Neuron (in vitro differentiated cells): ENCODE results near the gene SRRM2.

Experiments used
- H2AFZ ChIP-seq: one replicate; pipeline ENCODE4 v1.6.1; 2013; ENCODE audit warnings: low read depth, mild to moderate bottlenecking, inconsistent platforms, low read length, moderate library complexity
- H3K27me3 ChIP-seq: one replicate; pipeline ENCODE4 v1.6.1; 2013; ENCODE audit warnings: low read length; ENCODE audit not compliant: insufficient read depth
- H3K36me3 ChIP-seq: one replicate; pipeline ENCODE4 v1.6.1; 2013; ENCODE audit warnings: low read length; ENCODE audit not compliant: insufficient read depth
- H3K4me1 ChIP-seq: one replicate; pipeline ENCODE4 v1.6.1; 2013; ENCODE audit warnings: low read length; ENCODE audit not compliant: insufficient read depth
- H3K4me3 ChIP-seq: 2 replicates; pipeline ENCODE4 v1.5.1; 2013; ENCODE audit warnings: mild to moderate bottlenecking, low read length, moderate library complexity
- H3K9me3 ChIP-seq: one replicate; pipeline ENCODE4 v1.6.1; 2013; ENCODE audit warnings: low read length

SRRM2 gene

GRCh38 chr16:2803545-2804195 is 51.2 kb downstream of the SRRM2 start:
- H3K27me3 ChIP-seq: no peaks in the 10 kb centered on the region

GRCh38 chr16:2804728-2805127 is 52.3 kb downstream of the SRRM2 start:
- Histone ChIP-seq H3K4me1 (no peaks in the 10 kb centered on the region), H3K27me3 (no peaks in the 10 kb centered on the region), H2AFZ (no peak overlapping the region), H3K4me3 (no peak overlapping the region), H3K36me3 (no peaks in the 10 kb centered on the region), H3K9me3 (peaks cover 6% of the 10 kb centered on the region)

More at GRCh38 chr16:2803545-2804195, 51.2 kb downstream of the SRRM2 start:
- H2AFZ ChIP-seq: no peak overlapping the region
- H3K4me3 ChIP-seq: no peak overlapping the region
- H3K9me3 ChIP-seq: peaks cover 6% of the 10 kb centered on the region
- no peaks in the 10 kb centered on the region for H3K36me3 ChIP-seq
- H3K4me1 ChIP-seq: no peaks in the 10 kb centered on the region

GRCh38 chr16:2806286-2806685 is 53.8 kb downstream of the SRRM2 start:
- Histone ChIP-seq H3K4me1 (no peaks in the 10 kb centered on the region), H3K4me3 (no peak overlapping the region), H3K36me3 (no peaks in the 10 kb centered on the region), H3K9me3 (peaks cover 6% of the 10 kb centered on the region), H3K27me3 (no peaks in the 10 kb centered on the region), H2AFZ (no peak overlapping the region)

- Histone ChIP-seq H3K9me3 (peaks cover 6% of the 10 kb centered on the region), H3K36me3 (no peaks in the 10 kb centered on the region), H3K4me1 (no peaks in the 10 kb centered on the region), H2AFZ (no peak overlapping the region), H3K4me3 (no peak overlapping the region), H3K27me3 (peaks cover 11% of the 10 kb centered on the region)
These were observed 55.7 kb downstream of the SRRM2 start for GRCh38 chr16:2808181-2808580.

- peaks cover 11% of the 10 kb centered on the region for H3K27me3 ChIP-seq
- peaks cover 2% of the 10 kb centered on the region for H3K9me3 ChIP-seq
- no peak overlapping the region for H3K4me3 ChIP-seq
- H2AFZ ChIP-seq: no peak overlapping the region
- no peaks in the 10 kb centered on the region for H3K36me3 ChIP-seq
- H3K4me1 ChIP-seq: no peaks in the 10 kb centered on the region
These were observed 56.8 kb downstream of the SRRM2 start for GRCh38 chr16:2809149-2809760.

GRCh38 chr16:2810651-2811050 is 58.2 kb downstream of the SRRM2 start:
- H3K4me3 ChIP-seq: no peak overlapping the region
- H2AFZ ChIP-seq: no peak overlapping the region
- H3K4me1 ChIP-seq: no peaks in the 10 kb centered on the region
- peaks cover 14% of the 10 kb centered on the region for H3K27me3 ChIP-seq
- H3K9me3 ChIP-seq: no peaks in the 10 kb centered on the region
- H3K36me3 ChIP-seq: no peaks in the 10 kb centered on the region

GRCh38 chr16:2811703-2812471 is 59.4 kb downstream of the SRRM2 start:
- peaks cover 14% of the 10 kb centered on the region for H3K27me3 ChIP-seq
- no peaks in the 10 kb centered on the region for H3K9me3 ChIP-seq
- H3K36me3 ChIP-seq: no peaks in the 10 kb centered on the region
- H3K4me3 ChIP-seq: no peak overlapping the region
- no peak overlapping the region for H2AFZ ChIP-seq
- H3K4me1 ChIP-seq: no peaks in the 10 kb centered on the region

- H3K9me3 ChIP-seq: no peaks in the 10 kb centered on the region
- H3K27me3 ChIP-seq: peaks cover 19% of the 10 kb centered on the region
- H3K36me3 ChIP-seq: no peaks in the 10 kb centered on the region
- no peak overlapping the region for H2AFZ ChIP-seq
- no peaks in the 10 kb centered on the region for H3K4me1 ChIP-seq
- no peak overlapping the region for H3K4me3 ChIP-seq
These were observed 61.4 kb downstream of the SRRM2 start for GRCh38 chr16:2813771-2814221.

GRCh38 chr16:2814551-2815298 is 62.3 kb downstream of the SRRM2 start:
- Histone ChIP-seq H3K4me3 (no peak overlapping the region), H3K9me3 (no peaks in the 10 kb centered on the region), H2AFZ (no peak overlapping the region), H3K36me3 (no peaks in the 10 kb centered on the region), H3K27me3 (peaks cover 19% of the 10 kb centered on the region), H3K4me1 (no peaks in the 10 kb centered on the region)

- Histone ChIP-seq H3K4me3 (no peak overlapping the region), H3K36me3 (no peaks in the 10 kb centered on the region), H3K9me3 (no peaks in the 10 kb centered on the region), H3K4me1 (no peaks in the 10 kb centered on the region), H3K27me3 (peaks cover 23% of the 10 kb centered on the region), H2AFZ (no peak overlapping the region)
These were observed 62.9 kb downstream of the SRRM2 start for GRCh38 chr16:2815299-2815771.

GRCh38 chr16:2816751-2817339 is 64.4 kb downstream of the SRRM2 start, which contains the start of gene PRSS21:
Gene PRSS21, plus strand, starts transcription at chr16:2817237. Its CDS starts 32 bp downstream, at chr16:2817269.
- H3K4me3 ChIP-seq: no peak within 1 kb of the TSS
- H3K27me3 ChIP-seq: peaks cover 22% of the 10 kb centered on the region
- H3K9me3 ChIP-seq: no peaks in the 10 kb centered on the region
- no peaks in the 10 kb centered on the region for H3K36me3 ChIP-seq
- H2AFZ ChIP-seq: no peak within 1 kb of the TSS
- H3K4me1 ChIP-seq: no peaks in the 10 kb centered on the region
